ENCODE measurements around the gene SCO2. TPM values are rescaled to one million over a fixed set of nuclear protein-coding genes. Genes with fewer than 3 reads are reported as not detected.
A peak's percentile ranks its signal among the peaks of the same experiment; 100 is the strongest.

SCO2 gene
- total and polyA plus RNA-seq, 2 of the 13 experiments (the other 11 are each of a cell fraction or from before 2014, with no cell fraction given): 0.32 to 3.7 TPM

DNA sequence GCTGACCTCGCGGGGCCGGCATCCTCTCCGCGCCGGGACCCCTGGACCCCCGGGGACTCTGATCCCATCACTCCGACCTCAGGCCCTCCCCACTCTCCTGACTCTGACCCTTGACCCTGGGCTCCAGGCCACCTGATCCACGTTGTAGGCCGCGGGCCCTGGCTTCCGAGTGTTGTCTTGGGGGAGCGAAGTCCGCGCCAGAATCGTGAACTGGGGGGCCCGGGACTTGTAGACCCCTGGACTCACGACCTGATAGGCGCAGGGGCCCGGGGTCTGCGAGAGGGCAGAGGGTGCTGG is 5.1 kb upstream of the SCO2 start (continued):
- TF ChIP-seq, protein P1, sequence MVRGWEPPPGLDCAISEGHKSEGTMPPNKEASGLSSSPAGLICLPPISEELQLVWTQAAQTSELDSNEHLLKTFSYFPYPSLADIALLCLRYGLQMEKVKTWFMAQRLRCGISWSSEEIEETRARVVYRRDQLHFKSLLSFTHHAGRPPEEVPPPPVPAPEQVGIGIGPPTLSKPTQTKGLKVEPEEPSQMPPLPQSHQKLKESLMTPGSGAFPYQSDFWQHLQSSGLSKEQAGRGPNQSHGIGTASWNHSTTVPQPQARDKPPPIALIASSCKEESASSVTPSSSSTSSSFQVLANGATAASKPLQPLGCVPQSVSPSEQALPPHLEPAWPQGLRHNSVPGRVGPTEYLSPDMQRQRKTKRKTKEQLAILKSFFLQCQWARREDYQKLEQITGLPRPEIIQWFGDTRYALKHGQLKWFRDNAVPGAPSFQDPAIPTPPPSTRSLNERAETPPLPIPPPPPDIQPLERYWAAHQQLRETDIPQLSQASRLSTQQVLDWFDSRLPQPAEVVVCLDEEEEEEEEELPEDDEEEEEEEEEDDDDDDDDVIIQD (CRISPR knock-in tag; IDR thresholded peaks at IDR 0.05; ENCODE audit: low read depth): no peak
- TF ChIP-seq UBTF (CRISPR knock-in tag; IDR thresholded peaks at IDR 0.05) (peak; percentile 67), HMGXB4 (CRISPR knock-in tag; IDR thresholded peaks at IDR 0.05; ENCODE audit: borderline replicate concordance in 1 of 2, low read depth in 1 of 2) (peak; percentile 38 to 72; a peak in 3 of 4 replicates), NCOA5 (CRISPR knock-in tag; IDR thresholded peaks at IDR 0.05) (0 out of 2 replicates have a peak, but pooled peaks have one; percentile 52), ZNF749 (CRISPR knock-in tag; IDR thresholded peaks at IDR 0.05; ENCODE audit: borderline replicate concordance) (0 out of 2 replicates have a peak, but pooled peaks have one; percentile 14), MEIS2 (CRISPR knock-in tag; IDR thresholded peaks at IDR 0.05) (no peak), XRCC5 (optimal IDR thresholded peaks at IDR 0.05; ENCODE audit: low read length) (peak; percentile 16), AGO1 (IDR thresholded peaks at IDR 0.05; ENCODE audit: low read depth, low read length, poor library complexity, severe bottlenecking) (peak; percentile 96), BORCS8-MEF2B (CRISPR knock-in tag; IDR thresholded peaks at IDR 0.05) (peak; percentile 5; the same call in 1 of the 2 replicates), POGZ (CRISPR knock-in tag; IDR thresholded peaks at IDR 0.05) (0 out of 2 replicates have a peak, but pooled peaks have one; percentile 8), TOPORS (CRISPR knock-in tag; IDR thresholded peaks at IDR 0.05) (no peak), ZFP90 (CRISPR knock-in tag; IDR thresholded peaks at IDR 0.05; ENCODE audit: borderline replicate concordance) (0 out of 2 replicates have a peak, but pooled peaks have one; percentile 8), ZNF572 (CRISPR knock-in tag; IDR thresholded peaks at IDR 0.05) (0 out of 2 replicates have a peak, but pooled peaks have one; percentile 37), ZNF20 (CRISPR knock-in tag; IDR thresholded peaks at IDR 0.05) (0 out of 2 replicates have a peak, but pooled peaks have one; percentile 45), ZNF598 (CRISPR knock-in tag; IDR thresholded peaks at IDR 0.05; ENCODE audit: borderline replicate concordance) (no peak), CENPX (CRISPR knock-in tag; IDR thresholded peaks at IDR 0.05) (no peak), HES4 (CRISPR knock-in tag; IDR thresholded peaks at IDR 0.05; ENCODE audit: borderline replicate concordance) (0 out of 2 replicates have a peak, but pooled peaks have one; percentile 31), GATAD2A (CRISPR knock-in tag; IDR thresholded peaks at IDR 0.05) (0 out of 2 replicates have a peak, but pooled peaks have one; percentile 37), AKAP8 (CRISPR knock-in tag; IDR thresholded peaks at IDR 0.05) (0 out of 2 replicates have a peak, but pooled peaks have one; percentile 25), RARG (CRISPR knock-in tag; IDR thresholded peaks at IDR 0.05; ENCODE audit: low read depth) (no peak)
- TF ChIP-seq, protein P2, sequence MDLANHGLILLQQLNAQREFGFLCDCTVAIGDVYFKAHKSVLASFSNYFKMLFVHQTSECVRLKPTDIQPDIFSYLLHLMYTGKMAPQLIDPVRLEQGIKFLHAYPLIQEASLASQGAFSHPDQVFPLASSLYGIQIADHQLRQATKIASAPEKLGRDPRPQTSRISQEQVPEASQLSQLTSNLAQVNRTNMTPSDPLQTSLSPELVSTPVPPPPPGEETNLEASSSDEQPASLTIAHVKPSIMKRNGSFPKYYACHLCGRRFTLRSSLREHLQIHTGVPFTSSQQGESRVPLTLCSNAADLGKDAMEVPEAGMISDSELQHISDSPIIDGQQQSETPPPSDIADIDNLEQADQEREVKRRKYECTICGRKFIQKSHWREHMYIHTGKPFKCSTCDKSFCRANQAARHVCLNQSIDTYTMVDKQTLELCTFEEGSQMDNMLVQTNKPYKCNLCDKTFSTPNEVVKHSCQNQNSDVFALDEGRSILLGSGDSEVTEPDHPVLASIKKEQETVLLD (CRISPR knock-in tag; IDR thresholded peaks at IDR 0.05; ENCODE audit: low read depth): peak; percentile 10; the same call in 1 of the 2 replicates
- TF ChIP-seq, protein P3, sequence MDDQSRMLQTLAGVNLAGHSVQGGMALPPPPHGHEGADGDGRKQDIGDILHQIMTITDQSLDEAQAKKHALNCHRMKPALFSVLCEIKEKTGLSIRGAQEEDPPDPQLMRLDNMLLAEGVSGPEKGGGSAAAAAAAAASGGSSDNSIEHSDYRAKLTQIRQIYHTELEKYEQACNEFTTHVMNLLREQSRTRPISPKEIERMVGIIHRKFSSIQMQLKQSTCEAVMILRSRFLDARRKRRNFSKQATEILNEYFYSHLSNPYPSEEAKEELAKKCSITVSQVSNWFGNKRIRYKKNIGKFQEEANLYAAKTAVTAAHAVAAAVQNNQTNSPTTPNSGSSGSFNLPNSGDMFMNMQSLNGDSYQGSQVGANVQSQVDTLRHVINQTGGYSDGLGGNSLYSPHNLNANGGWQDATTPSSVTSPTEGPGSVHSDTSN (CRISPR knock-in tag; IDR thresholded peaks at IDR 0.05; ENCODE audit: borderline replicate concordance): no peak; the same call in 1 of the 2 replicates

Measured in HepG2 (cell line).